ENCODE data around the gene OR10Z1. TPM values are rescaled to one million over a fixed set of nuclear protein-coding genes. Genes with fewer than 3 reads are reported as not detected.

Gene OR10Z1
- total RNA-seq, 4 donors from 2014 or later: not detected

- H3K9me3 ChIP-seq: no peaks in the 10 kb centered on the region
- no peaks in the 10 kb centered on the region for H3K27me3 ChIP-seq
- no peak for DNase-seq
- no peaks in the 10 kb centered on the region for H3K4me1 ChIP-seq
- WGBS, 2 donors (ENCODE audit: low coverage in 1 of 2): 70 to 92% methylated on average over 2 to 3 of the region's 3 CpGs
- intact Hi-C loops (cut with DNase I; ENCODE audit: low total_unique reads): no loop called here
- H3K36me3 ChIP-seq: no peaks in the 10 kb centered on the region
- H3K4me3 ChIP-seq: no peak within 1 kb of the TSS
- in situ Hi-C loops (cut with MboI; ENCODE audit: low pct_ligation_motif_present in 1 of 4, low pct_unique_long_range_greater_than_20kb in 1 of 4, low sequenced_read_pairs in 3 of 4): no loop called here
- TF ChIP-seq POLR2A (IDR thresholded peaks at IDR 0.05): no peak
- TF ChIP-seq EP300 (IDR thresholded peaks at IDR 0.05; ENCODE audit: low read depth): no peak
- TF ChIP-seq CTCF (IDR thresholded peaks at IDR 0.05): no peak
- H3K27ac ChIP-seq: no peak within 1 kb of the TSS
Observed at GRCh38 chr1:158570480-158570879, 34.6 kb upstream of the OR10Z1 start, which contains the start of gene OR6P1. Gene OR6P1 (minus strand): TSS chr1:158570580. CDS start chr1:158563604, 6,976 bp downstream.

GRCh38 chr1:158572226-158572625 is 32.8 kb upstream of the OR10Z1 start:
- WGBS, 2 donors (ENCODE audit: low coverage in 1 of 2): 63 to 100% methylated on average over 1 of the region's 1 CpG
- intact Hi-C loops (cut with DNase I; ENCODE audit: low total_unique reads) (no loop called here), in situ Hi-C loops (cut with MboI; ENCODE audit: low pct_ligation_motif_present in 1 of 4, low pct_unique_long_range_greater_than_20kb in 1 of 4, low sequenced_read_pairs in 3 of 4) (no loop called here)
- Histone ChIP-seq H3K9me3 (no peaks in the 10 kb centered on the region), H3K4me1 (no peaks in the 10 kb centered on the region), H3K4me3 (no peak overlapping the region), H3K27me3 (no peaks in the 10 kb centered on the region), H3K36me3 (no peaks in the 10 kb centered on the region), H3K27ac (no peak overlapping the region)
- DNase-seq: no peak
- TF ChIP-seq POLR2A (IDR thresholded peaks at IDR 0.05) (no peak), POLR2AphosphoS5 (IDR thresholded peaks at IDR 0.05) (no peak), EP300 (IDR thresholded peaks at IDR 0.05; ENCODE audit: low read depth) (no peak), CTCF (IDR thresholded peaks at IDR 0.05) (no peak)

- intact Hi-C loops (cut with DNase I; ENCODE audit: low total_unique reads) (no loop called here), in situ Hi-C loops (cut with MboI; ENCODE audit: low pct_ligation_motif_present in 1 of 4, low pct_unique_long_range_greater_than_20kb in 1 of 4, low sequenced_read_pairs in 3 of 4) (no loop called here)
- no peak overlapping the region for H3K4me3 ChIP-seq
- H3K4me1 ChIP-seq: no peaks in the 10 kb centered on the region
- no peak for DNase-seq
- TF ChIP-seq POLR2A (IDR thresholded peaks at IDR 0.05) (no peak), CTCF (IDR thresholded peaks at IDR 0.05) (no peak), EP300 (IDR thresholded peaks at IDR 0.05; ENCODE audit: low read depth) (no peak), POLR2AphosphoS5 (IDR thresholded peaks at IDR 0.05) (no peak)
- no peaks in the 10 kb centered on the region for H3K9me3 ChIP-seq
- WGBS, 2 donors (ENCODE audit: low coverage in 1 of 2): 85 to 100% methylated on average over 2 to 3 of the region's 3 CpGs
- H3K36me3 ChIP-seq: no peaks in the 10 kb centered on the region
- H3K27me3 ChIP-seq: no peaks in the 10 kb centered on the region
- H3K27ac ChIP-seq: no peak overlapping the region
Observed at GRCh38 chr1:158577561-158577960, 27.5 kb upstream of the OR10Z1 start.

- Histone ChIP-seq H3K4me3 (no peak within 1 kb of the TSS), H3K27me3 (no peaks in the 10 kb centered on the region), H3K36me3 (no peaks in the 10 kb centered on the region), H3K27ac (no peak within 1 kb of the TSS), H3K9me3 (no peaks in the 10 kb centered on the region), H3K4me1 (no peaks in the 10 kb centered on the region)
- 65 to 83% methylated on average over 1 of the region's 1 CpG for WGBS, 2 donors (ENCODE audit: low coverage in 1 of 2)
- TF ChIP-seq EP300 (IDR thresholded peaks at IDR 0.05; ENCODE audit: low read depth) (no peak), POLR2AphosphoS5 (IDR thresholded peaks at IDR 0.05) (no peak), POLR2A (IDR thresholded peaks at IDR 0.05) (no peak), CTCF (IDR thresholded peaks at IDR 0.05) (no peak)
- no peak for DNase-seq
- in situ Hi-C loops (cut with MboI; ENCODE audit: low pct_ligation_motif_present in 1 of 4, low pct_unique_long_range_greater_than_20kb in 1 of 4, low sequenced_read_pairs in 3 of 4) (no loop called here), intact Hi-C loops (cut with DNase I; ENCODE audit: low total_unique reads) (no loop called here)
Observed at GRCh38 chr1:158579733-158580132, 25.3 kb upstream of the OR10Z1 start, which contains the start of gene OR10X1. Gene OR10X1 (minus strand): TSS chr1:158579899. CDS start chr1:158579899, 0 bp downstream.
